Measurements from ENCODE around the gene SPRED1.

GRCh38 chr15:38307251-38307650, 54.6 kb downstream of the SPRED1 start:
- TF ChIP-seq NFIC (IDR thresholded peaks at IDR 0.05; ENCODE audit: low read depth, low read length) (no peak), CTCF (IDR thresholded peaks at IDR 0.05 in 2 of 3, conservative IDR thresholded peaks at IDR 0.05 in 1 of 3; ENCODE audit: control insufficient read depth in 2 of 3, extremely low read depth in 1 of 3, insufficient read depth in 1 of 3, low read depth in 3 of 3, low read length in 3 of 3) (no peak), POLR2A (IDR thresholded peaks at IDR 0.05; ENCODE audit: low read depth, low read length) (no peak), HDAC2 (IDR thresholded peaks at IDR 0.05) (no peak), MTA2 (IDR thresholded peaks at IDR 0.05; ENCODE audit: low read depth) (no peak), SMARCA5 (IDR thresholded peaks at IDR 0.05) (no peak), ZNF687 (IDR thresholded peaks at IDR 0.05) (no peak), SP1 (IDR thresholded peaks at IDR 0.05; ENCODE audit: low read depth, low read length) (no peak), GATAD2B (conservative IDR thresholded peaks at IDR 0.05; ENCODE audit: low read depth) (no peak), EZH2 (IDR thresholded peaks at IDR 0.05; ENCODE audit: borderline replicate concordance, control insufficient read depth, low read depth, low read length) (no peak), ZNF274 (IDR thresholded peaks at IDR 0.05; ENCODE audit: insufficient read depth, insufficient read length) (no peak), NFXL1 (IDR thresholded peaks at IDR 0.05; ENCODE audit: borderline replicate concordance) (no peak)
- TF ChIP-seq, protein P1, sequence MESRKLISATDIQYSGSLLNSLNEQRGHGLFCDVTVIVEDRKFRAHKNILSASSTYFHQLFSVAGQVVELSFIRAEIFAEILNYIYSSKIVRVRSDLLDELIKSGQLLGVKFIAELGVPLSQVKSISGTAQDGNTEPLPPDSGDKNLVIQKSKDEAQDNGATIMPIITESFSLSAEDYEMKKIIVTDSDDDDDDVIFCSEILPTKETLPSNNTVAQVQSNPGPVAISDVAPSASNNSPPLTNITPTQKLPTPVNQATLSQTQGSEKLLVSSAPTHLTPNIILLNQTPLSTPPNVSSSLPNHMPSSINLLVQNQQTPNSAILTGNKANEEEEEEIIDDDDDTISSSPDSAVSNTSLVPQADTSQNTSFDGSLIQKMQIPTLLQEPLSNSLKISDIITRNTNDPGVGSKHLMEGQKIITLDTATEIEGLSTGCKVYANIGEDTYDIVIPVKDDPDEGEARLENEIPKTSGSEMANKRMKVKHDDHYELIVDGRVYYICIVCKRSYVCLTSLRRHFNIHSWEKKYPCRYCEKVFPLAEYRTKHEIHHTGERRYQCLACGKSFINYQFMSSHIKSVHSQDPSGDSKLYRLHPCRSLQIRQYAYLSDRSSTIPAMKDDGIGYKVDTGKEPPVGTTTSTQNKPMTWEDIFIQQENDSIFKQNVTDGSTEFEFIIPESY (IDR thresholded peaks at IDR 0.05) = no peak
